ENCODE results near the gene AUTS2. TPM values are rescaled to one million over a fixed set of nuclear protein-coding genes. Genes with fewer than 3 reads are reported as not detected.
A peak's percentile ranks its signal among the peaks of the same experiment; 100 is the strongest.

AUTS2 gene
- polyA plus RNA-seq, 1 donor from 2014 or later, result 97.3 TPM

DNA sequence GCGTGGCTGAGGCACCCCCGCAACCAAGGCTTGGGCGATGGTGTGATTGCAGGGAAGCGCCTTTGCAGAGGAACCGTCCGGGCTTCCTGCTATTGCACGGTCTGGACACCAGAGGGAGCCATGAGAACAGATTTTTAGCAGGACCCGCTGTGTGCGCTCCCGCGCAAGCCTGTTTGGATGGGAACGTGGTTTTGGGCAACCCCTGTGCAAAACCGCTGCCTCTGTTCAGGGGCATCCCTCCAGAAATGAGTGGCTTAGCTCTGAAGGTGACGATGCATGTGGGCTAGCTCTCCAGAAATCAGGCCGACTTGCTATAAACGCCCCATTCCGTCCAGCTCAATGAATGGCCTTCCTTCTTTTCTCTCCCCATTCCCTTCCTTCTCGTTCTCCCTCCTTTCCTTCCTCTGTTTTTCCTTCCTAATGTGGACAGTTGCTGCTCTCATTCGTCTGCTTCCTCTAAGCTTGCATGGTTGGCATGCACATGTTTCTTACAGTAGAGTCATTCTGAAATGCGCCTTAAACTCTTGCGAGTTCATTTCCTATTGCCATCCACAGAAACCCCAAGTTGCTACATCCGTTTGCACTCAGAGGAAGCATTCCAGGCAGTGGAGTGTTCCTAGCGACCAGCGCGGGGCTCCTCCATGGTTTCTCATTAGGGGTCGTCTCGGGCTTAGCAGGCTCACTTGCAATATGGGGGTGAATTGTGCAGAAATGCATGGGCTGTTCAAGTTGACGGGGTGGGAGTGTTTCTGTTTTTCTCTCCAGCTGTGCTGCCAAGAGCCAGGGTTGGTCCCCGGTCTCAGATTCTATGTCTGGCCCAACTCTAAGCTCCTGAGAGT is 1231.2 kb downstream of the AUTS2 start:
- Histone ChIP-seq H2AFZ (ENCODE audit: low read depth, low read length) (no peak overlapping the region), H3K4me3 (ENCODE audit: low read length) (peak overlapping the region; percentile 40), H3K79me2 (replicated peaks; ENCODE audit: insufficient read depth, low read length) (no peaks in the 10 kb centered on the region), H3F3A (ENCODE audit: insufficient read depth, low read length, poor library complexity, severe bottlenecking) (no peaks in the 10 kb centered on the region), H3K9me3 (ENCODE audit: low read length) (no peaks in the 10 kb centered on the region), H3K36me3 (ENCODE audit: insufficient read depth, low read length) (no peaks in the 10 kb centered on the region), H3K27me3 (ENCODE audit: insufficient read depth, low read depth, low read length) (no peaks in the 10 kb centered on the region), H3K9ac (ENCODE audit: low read length) (no peak overlapping the region), H4K20me1 (ENCODE audit: insufficient read depth) (no peaks in the 10 kb centered on the region), H3K27ac (ENCODE audit: low read length) (no peak overlapping the region), H3K4me2 (ENCODE audit: low read length) (no peak overlapping the region), H3K9me2 (ENCODE audit: insufficient read depth, low read length) (no peaks in the 10 kb centered on the region)
- no peak for TF ChIP-seq TAF1 (IDR thresholded peaks at IDR 0.05; ENCODE audit: low read depth)
- TF ChIP-seq SMC3 (conservative IDR thresholded peaks at IDR 0.05; ENCODE audit: poor library complexity), result peak; percentile 95
- no peak for TF ChIP-seq EZH2 (IDR thresholded peaks at IDR 0.05; ENCODE audit: borderline replicate concordance, insufficient read depth, low read length, poor library complexity, severe bottlenecking)
- peak; percentile 90 for TF ChIP-seq RAD21 (conservative IDR thresholded peaks at IDR 0.05)
- TF ChIP-seq CTCF (IDR thresholded peaks at IDR 0.05; ENCODE audit: poor library complexity, severe bottlenecking), result peak; percentile 93
- no peak for TF ChIP-seq POLR2AphosphoS5 (IDR thresholded peaks at IDR 0.05)
- TF ChIP-seq MXI1 (conservative IDR thresholded peaks at IDR 0.05; ENCODE audit: poor library complexity, severe bottlenecking), result no peak

GRCh38 chr7:70830060-70830395 is 1231.8 kb downstream of the AUTS2 start:
- H3K9ac ChIP-seq (ENCODE audit: low read length), result no peak overlapping the region
- H3K27me3 ChIP-seq (ENCODE audit: insufficient read depth, low read depth, low read length), result no peaks in the 10 kb centered on the region
- TF ChIP-seq RAD21 (conservative IDR thresholded peaks at IDR 0.05) (no peak), EP300 (conservative IDR thresholded peaks at IDR 0.05; ENCODE audit: poor library complexity, severe bottlenecking) (no peak), SMC3 (conservative IDR thresholded peaks at IDR 0.05; ENCODE audit: poor library complexity) (no peak), EZH2 (IDR thresholded peaks at IDR 0.05; ENCODE audit: borderline replicate concordance, insufficient read depth, low read length, poor library complexity, severe bottlenecking) (no peak), TAF1 (IDR thresholded peaks at IDR 0.05; ENCODE audit: low read depth) (no peak), CTCF (IDR thresholded peaks at IDR 0.05; ENCODE audit: poor library complexity, severe bottlenecking) (no peak), POLR2AphosphoS5 (IDR thresholded peaks at IDR 0.05) (no peak), MXI1 (conservative IDR thresholded peaks at IDR 0.05; ENCODE audit: poor library complexity, severe bottlenecking) (no peak)
- TF ChIP-seq, protein P1, sequence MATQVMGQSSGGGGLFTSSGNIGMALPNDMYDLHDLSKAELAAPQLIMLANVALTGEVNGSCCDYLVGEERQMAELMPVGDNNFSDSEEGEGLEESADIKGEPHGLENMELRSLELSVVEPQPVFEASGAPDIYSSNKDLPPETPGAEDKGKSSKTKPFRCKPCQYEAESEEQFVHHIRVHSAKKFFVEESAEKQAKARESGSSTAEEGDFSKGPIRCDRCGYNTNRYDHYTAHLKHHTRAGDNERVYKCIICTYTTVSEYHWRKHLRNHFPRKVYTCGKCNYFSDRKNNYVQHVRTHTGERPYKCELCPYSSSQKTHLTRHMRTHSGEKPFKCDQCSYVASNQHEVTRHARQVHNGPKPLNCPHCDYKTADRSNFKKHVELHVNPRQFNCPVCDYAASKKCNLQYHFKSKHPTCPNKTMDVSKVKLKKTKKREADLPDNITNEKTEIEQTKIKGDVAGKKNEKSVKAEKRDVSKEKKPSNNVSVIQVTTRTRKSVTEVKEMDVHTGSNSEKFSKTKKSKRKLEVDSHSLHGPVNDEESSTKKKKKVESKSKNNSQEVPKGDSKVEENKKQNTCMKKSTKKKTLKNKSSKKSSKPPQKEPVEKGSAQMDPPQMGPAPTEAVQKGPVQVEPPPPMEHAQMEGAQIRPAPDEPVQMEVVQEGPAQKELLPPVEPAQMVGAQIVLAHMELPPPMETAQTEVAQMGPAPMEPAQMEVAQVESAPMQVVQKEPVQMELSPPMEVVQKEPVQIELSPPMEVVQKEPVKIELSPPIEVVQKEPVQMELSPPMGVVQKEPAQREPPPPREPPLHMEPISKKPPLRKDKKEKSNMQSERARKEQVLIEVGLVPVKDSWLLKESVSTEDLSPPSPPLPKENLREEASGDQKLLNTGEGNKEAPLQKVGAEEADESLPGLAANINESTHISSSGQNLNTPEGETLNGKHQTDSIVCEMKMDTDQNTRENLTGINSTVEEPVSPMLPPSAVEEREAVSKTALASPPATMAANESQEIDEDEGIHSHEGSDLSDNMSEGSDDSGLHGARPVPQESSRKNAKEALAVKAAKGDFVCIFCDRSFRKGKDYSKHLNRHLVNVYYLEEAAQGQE (IDR thresholded peaks at IDR 0.05; ENCODE audit: borderline replicate concordance), result no peak
- no peak overlapping the region for H3K27ac ChIP-seq (ENCODE audit: low read length)
- H3K9me2 ChIP-seq (ENCODE audit: insufficient read depth, low read length), result no peaks in the 10 kb centered on the region
- no peak overlapping the region for H2AFZ ChIP-seq (ENCODE audit: low read depth, low read length)
- H3K36me3 ChIP-seq (ENCODE audit: insufficient read depth, low read length), result no peaks in the 10 kb centered on the region
- H3K4me2 ChIP-seq (ENCODE audit: low read length), result no peak overlapping the region
- H3K79me2 ChIP-seq (replicated peaks; ENCODE audit: insufficient read depth, low read length), result no peaks in the 10 kb centered on the region
- H3K9me3 ChIP-seq (ENCODE audit: low read length), result no peaks in the 10 kb centered on the region
- no peak overlapping the region for H3K4me3 ChIP-seq (ENCODE audit: low read length)
- no peaks in the 10 kb centered on the region for H4K20me1 ChIP-seq (ENCODE audit: insufficient read depth)
- no peaks in the 10 kb centered on the region for H3F3A ChIP-seq (ENCODE audit: insufficient read depth, low read length, poor library complexity, severe bottlenecking)
